ENCODE data around the gene MINDY4B. TPM values are rescaled to one million over a fixed set of nuclear protein-coding genes. Genes with fewer than 3 reads are reported as not detected.
"Not testable (repeated sequence)": the region's sequence is repeated elsewhere in the genome, so short reads cannot be mapped to it uniquely, and the experiment has no call there.

Gene MINDY4B
- polyA plus RNA-seq, 2 of the 4 experiments (the other 2 are of a cell fraction) = not detected

DNA sequence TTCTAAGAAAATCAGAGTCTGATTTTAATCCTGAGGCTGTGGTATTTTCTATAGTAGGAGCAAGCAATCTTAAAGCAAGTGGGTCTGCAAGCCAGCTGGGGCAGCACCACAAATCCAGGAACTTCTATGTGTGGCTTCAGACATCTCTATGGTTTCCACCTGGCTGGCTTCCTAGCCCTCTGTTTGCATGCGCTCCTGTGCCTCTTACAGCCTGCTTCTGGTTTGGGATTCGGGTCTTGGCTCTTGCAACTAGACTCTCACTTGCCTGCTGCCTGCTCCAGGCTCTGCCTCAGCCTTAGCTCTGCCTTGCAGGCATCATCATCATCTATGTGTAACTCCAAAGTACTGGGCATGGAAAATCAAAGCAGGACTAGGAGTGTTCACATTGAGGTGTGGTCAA, 43.4 kb downstream of the MINDY4B start (continued):
- TF ChIP-seq, protein P1, sequence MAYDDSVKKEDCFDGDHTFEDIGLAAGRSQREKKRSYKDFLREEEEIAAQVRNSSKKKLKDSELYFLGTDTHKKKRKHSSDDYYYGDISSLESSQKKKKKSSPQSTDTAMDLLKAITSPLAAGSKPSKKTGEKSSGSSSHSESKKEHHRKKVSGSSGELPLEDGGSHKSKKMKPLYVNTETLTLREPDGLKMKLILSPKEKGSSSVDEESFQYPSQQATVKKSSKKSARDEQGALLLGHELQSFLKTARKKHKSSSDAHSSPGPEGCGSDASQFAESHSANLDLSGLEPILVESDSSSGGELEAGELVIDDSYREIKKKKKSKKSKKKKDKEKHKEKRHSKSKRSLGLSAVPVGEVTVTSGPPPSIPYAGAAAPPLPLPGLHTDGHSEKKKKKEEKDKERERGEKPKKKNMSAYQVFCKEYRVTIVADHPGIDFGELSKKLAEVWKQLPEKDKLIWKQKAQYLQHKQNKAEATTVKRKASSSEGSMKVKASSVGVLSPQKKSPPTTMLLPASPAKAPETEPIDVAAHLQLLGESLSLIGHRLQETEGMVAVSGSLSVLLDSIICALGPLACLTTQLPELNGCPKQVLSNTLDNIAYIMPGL (CRISPR knock-in tag; IDR thresholded peaks at IDR 0.05; ENCODE audit: borderline replicate concordance) = no peak
- no peak for TF ChIP-seq HOXB5 (CRISPR knock-in tag; IDR thresholded peaks at IDR 0.05)

DNA sequence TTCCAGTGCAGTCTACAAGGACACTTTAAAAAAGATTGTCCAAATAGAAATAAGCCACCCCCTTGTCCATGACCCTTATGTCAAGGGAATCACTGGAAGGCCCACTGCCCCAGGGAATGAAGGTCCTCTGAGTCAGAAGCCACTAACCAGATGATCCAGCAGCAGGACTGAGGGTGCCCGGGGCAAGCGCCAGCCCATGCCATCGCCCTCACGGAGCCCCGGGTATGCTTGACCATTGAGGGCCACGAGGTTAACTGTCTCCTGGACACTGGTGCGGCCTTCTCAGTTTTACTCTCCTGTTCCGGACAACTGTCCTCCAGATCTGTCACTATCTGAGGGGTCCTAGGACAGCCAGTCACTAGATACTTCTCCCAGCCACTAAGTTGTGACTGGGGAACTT, 47.3 kb downstream of the MINDY4B start:
- POLR2A ChIA-PET; H3K4me3 ChIP-seq; H3K9me3 ChIP-seq; H3K4me1 ChIP-seq; H3K27ac ChIP-seq; CTCF ChIA-PET; ATAC-seq; H3K4me2 ChIP-seq; DNase-seq (ENCODE audit: low read depth in 1 of 2, low spot score in 1 of 2); FAIRE-seq: not testable (repeated sequence)
- WGBS (ENCODE audit: missing lambda C conversion rate) = 58% methylated on average over 8 of the region's 8 CpGs

DNA sequence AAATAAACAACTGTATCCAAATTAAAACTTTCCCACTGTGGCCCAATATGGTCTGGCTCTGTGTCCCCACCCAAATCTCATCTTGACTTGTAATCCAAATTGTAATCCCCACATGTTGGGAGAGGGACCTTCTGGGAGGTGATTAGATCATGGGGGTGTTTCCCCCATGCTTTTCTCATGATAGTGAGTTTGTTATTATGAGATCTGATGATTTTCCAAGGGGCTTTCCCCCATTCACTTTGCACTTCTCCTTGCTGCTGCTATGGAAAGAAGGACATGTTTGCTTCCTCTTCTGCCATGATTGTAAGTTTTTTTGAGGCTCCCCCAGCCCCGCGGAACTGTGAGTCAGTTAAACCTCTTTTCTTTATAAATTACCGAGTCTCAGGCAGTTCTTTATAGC, 55.0 kb downstream of the MINDY4B start:
- Histone ChIP-seq H3K4me2 (no peak overlapping the region), H3K27ac (no peak overlapping the region), H3K4me3 (no peak overlapping the region), H3K4me1 (no peaks in the 10 kb centered on the region), H3K9me3 (no peaks in the 10 kb centered on the region)
- TF ChIP-seq MYC (IDR thresholded peaks at IDR 0.05; ENCODE audit: borderline replicate concordance, low read length) (no peak), NPAS2 (CRISPR knock-in tag; IDR thresholded peaks at IDR 0.05; ENCODE audit: borderline replicate concordance) (no peak), EHMT2 (IDR thresholded peaks at IDR 0.05; ENCODE audit: low read depth) (no peak), SREBF2 (IDR thresholded peaks at IDR 0.05) (no peak), RAD21 (conservative IDR thresholded peaks at IDR 0.05 in 1 of 2, IDR thresholded peaks at IDR 0.05 in 1 of 2) (no peak), BHLHE40 (IDR thresholded peaks at IDR 0.05; ENCODE audit: low read depth, low read length) (no peak)
- FAIRE-seq (no peak), ATAC-seq (no peak), DNase-seq (ENCODE audit: low read depth in 1 of 2, low spot score in 1 of 2) (no peak)
- 13% methylated on average over 3 of the region's 3 CpGs for WGBS (ENCODE audit: missing lambda C conversion rate)
- POLR2A ChIA-PET = no interaction called here
- CTCF ChIA-PET = interaction anchor here (1.8 kb wide), 1 partner anchor 62 kb away, joined by 5 read pairs; no protein-coding TSS in a partner anchor

DNA sequence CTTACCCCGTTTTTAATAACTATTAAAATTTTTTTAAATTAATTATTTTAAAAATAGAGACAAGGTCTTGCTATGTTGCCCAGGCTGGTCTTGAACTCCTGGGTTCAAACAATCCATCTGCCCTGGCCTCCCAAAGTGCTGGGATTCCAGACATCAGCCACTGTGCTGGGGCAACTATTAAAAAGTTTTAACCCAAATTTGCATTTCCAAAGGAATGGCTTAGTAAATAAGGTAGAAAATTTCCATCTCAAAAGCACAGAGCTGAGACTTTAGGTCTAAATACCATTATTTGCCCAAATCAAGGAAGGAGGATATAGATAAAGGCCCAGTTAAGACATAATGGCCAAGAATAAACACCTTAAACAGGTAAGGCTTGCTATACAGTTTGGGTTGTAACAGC, 56.4 kb downstream of the MINDY4B start:
- Histone ChIP-seq H3K4me3 (no peak overlapping the region), H3K27ac (no peak overlapping the region), H3K9me3 (no peaks in the 10 kb centered on the region), H3K4me2 (no peak overlapping the region), H3K4me1 (no peaks in the 10 kb centered on the region)
- no peak for TF ChIP-seq RARB (CRISPR knock-in tag; IDR thresholded peaks at IDR 0.05)
- DNase-seq (ENCODE audit: low read depth in 1 of 2, low spot score in 1 of 2) = no peak
- CTCF ChIA-PET = interaction anchor here (2.5 kb wide), 1 partner anchor 16 kb away, joined by 7 read pairs; no protein-coding TSS in a partner anchor
- 7% methylated on average over 1 of the region's 1 CpG for WGBS (ENCODE audit: missing lambda C conversion rate)
- POLR2A ChIA-PET = no interaction called here
- ATAC-seq = no peak
- no peak for FAIRE-seq

DNA sequence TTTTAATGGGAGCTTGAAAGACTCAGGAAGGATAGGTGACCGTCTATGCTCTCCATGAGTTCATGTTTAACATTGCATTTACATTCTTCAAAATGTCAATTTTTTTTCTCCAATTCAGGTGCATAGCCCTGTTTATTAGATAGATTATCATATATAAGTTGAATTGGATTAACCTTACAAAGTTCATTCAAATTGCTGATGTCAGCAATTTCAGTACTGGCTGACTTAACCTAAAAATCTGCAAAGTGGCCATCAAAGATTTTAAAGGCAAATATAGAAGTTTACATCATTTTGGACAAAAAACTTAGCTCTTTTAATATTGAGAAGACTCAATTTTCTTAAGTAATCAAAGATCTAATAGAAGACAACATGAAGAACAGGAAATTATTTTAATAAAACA, 57.8 kb downstream of the MINDY4B start:
- ATAC-seq (no peak), DNase-seq (ENCODE audit: low read depth in 1 of 2, low spot score in 1 of 2) (no peak), FAIRE-seq (no peak)
- H3K4me1 ChIP-seq = no peaks in the 10 kb centered on the region
- TF ChIP-seq MAFK (IDR thresholded peaks at IDR 0.05; ENCODE audit: partially characterized antibody) = peak; percentile 99
- TF ChIP-seq, protein P2, sequence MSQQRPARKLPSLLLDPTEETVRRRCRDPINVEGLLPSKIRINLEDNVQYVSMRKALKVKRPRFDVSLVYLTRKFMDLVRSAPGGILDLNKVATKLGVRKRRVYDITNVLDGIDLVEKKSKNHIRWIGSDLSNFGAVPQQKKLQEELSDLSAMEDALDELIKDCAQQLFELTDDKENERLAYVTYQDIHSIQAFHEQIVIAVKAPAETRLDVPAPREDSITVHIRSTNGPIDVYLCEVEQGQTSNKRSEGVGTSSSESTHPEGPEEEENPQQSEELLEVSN (IDR thresholded peaks at IDR 0.05; ENCODE audit: borderline replicate concordance, low read depth) = no peak
- no peak overlapping the region for H3K4me2 ChIP-seq
- ChIA-PET POLR2A (no interaction called here), CTCF (interaction anchor here (0.9 to 2.5 kb wide), 4 partner anchors 9 to 78 kb away, joined by 3 to 7 read pairs (median 4); no protein-coding TSS in a partner anchor)
- no peak overlapping the region for H3K27ac ChIP-seq
- H3K9me3 ChIP-seq = no peaks in the 10 kb centered on the region
- no peak overlapping the region for H3K4me3 ChIP-seq
- 92% methylated on average over 1 of the region's 1 CpG for WGBS (ENCODE audit: missing lambda C conversion rate)

DNA sequence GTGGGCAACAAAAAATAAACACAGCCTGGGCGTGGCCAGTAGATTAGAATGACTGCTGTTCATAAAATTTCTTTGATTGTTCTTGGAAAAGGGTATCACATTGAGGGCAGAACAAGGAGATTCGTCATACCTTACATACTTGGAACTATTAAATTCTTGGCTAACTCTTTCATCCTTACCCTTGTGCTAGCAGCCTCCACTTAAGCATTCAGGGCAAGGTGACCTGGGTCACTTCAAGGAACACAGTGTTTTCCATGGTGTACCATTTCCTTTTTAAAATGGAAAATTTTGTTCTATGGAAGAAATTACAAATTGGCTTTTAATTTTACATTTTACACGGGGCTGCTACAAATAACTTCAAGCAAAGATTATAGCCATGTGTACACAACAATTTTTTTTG, 60.8 kb downstream of the MINDY4B start:
- DNase-seq (ENCODE audit: low read depth in 1 of 2, low spot score in 1 of 2) = no peak

More for the DNA sequence above, 60.8 kb downstream of the MINDY4B start:
- H3K4me3 ChIP-seq = no peak overlapping the region
- WGBS (ENCODE audit: missing lambda C conversion rate) = 8% methylated on average over 3 of the region's 3 CpGs
- FAIRE-seq = no peak
- H3K4me2 ChIP-seq = no peak overlapping the region
- CTCF ChIA-PET = interaction anchor here (0.9 kb wide), 1 partner anchor 38 kb away, joined by 3 read pairs; no protein-coding TSS in a partner anchor
- no peak overlapping the region for H3K27ac ChIP-seq
- no peak for TF ChIP-seq PHF8 (IDR thresholded peaks at IDR 0.05; ENCODE audit: borderline replicate concordance, low read depth)
- TF ChIP-seq KDM1A (IDR thresholded peaks at IDR 0.05; ENCODE audit: low read depth) = no peak
- no peak for TF ChIP-seq KDM5A (IDR thresholded peaks at IDR 0.05)
- no peak for TF ChIP-seq GATA3 (IDR thresholded peaks at IDR 0.05; ENCODE audit: borderline replicate concordance)
- H3K9me3 ChIP-seq = no peaks in the 10 kb centered on the region
- POLR2A ChIA-PET = no interaction called here
- no peak for ATAC-seq
- no peaks in the 10 kb centered on the region for H3K4me1 ChIP-seq
